ENCODE results near the gene NKX2-2.

- no peak for TF ChIP-seq ELF4 (IDR thresholded peaks at IDR 0.05)
- TF ChIP-seq FOXA1 (IDR thresholded peaks at IDR 0.05): no peak
- no peak for TF ChIP-seq FOXM1 (IDR thresholded peaks at IDR 0.05; ENCODE audit: borderline replicate concordance)
- no peak for TF ChIP-seq ARNT (IDR thresholded peaks at IDR 0.05)
Observed at GRCh38 chr20:21554985-21555384, 41.1 kb upstream of the NKX2-2 start.
